WTC11 (cell line): Measurements from ENCODE around the gene PSMG1. TPM values are rescaled to one million over a fixed set of nuclear protein-coding genes. Genes with fewer than 3 reads are reported as not detected.

ENCODE experiments used
- ATAC-seq: fragments of 200-7000 bp; cut with Tn5 transposase; 2 replicates; pipeline ENCODE4 v1.10.0; 2021; ENCODE audit warnings: mild to moderate bottlenecking, moderate library complexity
- CTCF ChIA-PET: fragments of 300-600 bp; sonication (Branson Sonifier 250); formaldehyde crosslinking; loops from one replicate; lab custom pipeline; 2021; ENCODE audit warnings: antibody characterized with exemption; lab: Charles Lee
- POLR2A ChIA-PET: fragments of 350-600 bp; sonication (Branson Sonifier 250); formaldehyde crosslinking; loops from one replicate; lab custom pipeline; 2021; ENCODE audit warnings: antibody characterized with exemption; lab: Charles Lee
- DNase-seq: peaks from one replicate; pipeline ENCODE4 v3.0.0; 2021; ENCODE audit warnings: low spot score
- H3K27ac Mint-ChIP-seq: 2 replicates; pipeline ENCODE4 v1.8.0; 2021; ENCODE audit warnings: mixed read lengths
- H3K27me3 Mint-ChIP-seq: 2 replicates; pipeline ENCODE4 v1.8.0; 2021; ENCODE audit warnings: low read depth, mild to moderate bottlenecking, moderate library complexity, mixed read lengths
- H3K36me3 Mint-ChIP-seq: 2 replicates; pipeline ENCODE4 v1.8.0; 2021; ENCODE audit warnings: mixed read lengths
- H3K4me1 Mint-ChIP-seq: 2 replicates; pipeline ENCODE4 v1.8.0; 2022; ENCODE audit warnings: mixed read lengths
- H3K4me3 Mint-ChIP-seq: 2 replicates; pipeline ENCODE4 v1.8.0; 2021; ENCODE audit warnings: mild to moderate bottlenecking, moderate library complexity, mixed read lengths
- H3K9me3 Mint-ChIP-seq: 2 replicates; pipeline ENCODE4 v1.8.0; 2021; ENCODE audit warnings: mixed read lengths
- ATF1 ChIP-seq: sonication (generic); formaldehyde crosslinking; IDR thresholded peaks from 2 replicates; pipeline ENCODE4 v1.8.1; 2023; ENCODE audit warnings: mild to moderate bottlenecking, moderate library complexity, missing genetic modification reagents
- ATF3 ChIP-seq: sonication (generic); formaldehyde crosslinking; conservative IDR thresholded peaks from 2 replicates; pipeline ENCODE4 v1.8.1; 2022; ENCODE audit warnings: mild to moderate bottlenecking, missing genetic modification reagents
- CTCF ChIP-seq: fragments of 200-600 bp; IDR thresholded peaks from 2 replicates; pipeline ENCODE4 v1.8.0; 2022; ENCODE audit warnings: antibody characterized with exemption
- EMX1 ChIP-seq: fragments of 250-450 bp; sonication (Bioruptor Pico); IDR thresholded peaks from 2 replicates; pipeline ENCODE4 v1.8.0; 2021; ENCODE audit warnings: mild to moderate bottlenecking
- FOXJ3 ChIP-seq: sonication (generic); formaldehyde crosslinking; IDR thresholded peaks from 2 replicates; pipeline ENCODE4 v1.9.0; 2021; ENCODE audit warnings: missing genetic modification reagents, mild to moderate bottlenecking, borderline replicate concordance
- FOXK1 ChIP-seq: sonication (generic); formaldehyde crosslinking; IDR thresholded peaks from 2 replicates; pipeline ENCODE4 v1.8.0; 2022; ENCODE audit warnings: mild to moderate bottlenecking, moderate library complexity, missing genetic modification reagents
- FOXP1 ChIP-seq: sonication (generic); formaldehyde crosslinking; IDR thresholded peaks from 2 replicates; pipeline ENCODE4 v1.8.0; 2022; ENCODE audit warnings: missing genetic modification reagents, mild to moderate bottlenecking, moderate library complexity, borderline replicate concordance
- GRHL2 ChIP-seq: fragments of 250-450 bp; sonication (Bioruptor Pico); IDR thresholded peaks from 2 replicates; pipeline ENCODE4 v1.8.0; 2022; ENCODE audit warnings: mild to moderate bottlenecking, moderate library complexity; ENCODE audit not compliant: insufficient replicate concordance, severe bottlenecking
- GTF2I ChIP-seq: fragments of 250-450 bp; sonication (Bioruptor Pico); conservative IDR thresholded peaks from 2 replicates; pipeline ENCODE4 v1.4.0; 2021; ENCODE audit warnings: mild to moderate bottlenecking
- IRF1 ChIP-seq: sonication (generic); formaldehyde crosslinking; IDR thresholded peaks from 2 replicates; pipeline ENCODE4 v1.8.0; 2023; ENCODE audit warnings: missing genetic modification reagents
- IRF2 ChIP-seq: sonication (generic); formaldehyde crosslinking; IDR thresholded peaks from 2 replicates; pipeline ENCODE4 v1.8.0; 2022; ENCODE audit warnings: low read depth, missing genetic modification reagents, borderline replicate concordance
- MXD4 ChIP-seq: fragments of 250-450 bp; sonication (Bioruptor Pico); IDR thresholded peaks from 2 replicates; pipeline ENCODE4 v1.8.0; 2021; ENCODE audit warnings: mild to moderate bottlenecking, moderate library complexity, borderline replicate concordance
- NFATC4 ChIP-seq: fragments of 250-450 bp; sonication (Bioruptor Pico); IDR thresholded peaks from 2 replicates; pipeline ENCODE4 v1.9.0; 2021; ENCODE audit warnings: mild to moderate bottlenecking
- NFYB ChIP-seq: sonication (generic); formaldehyde crosslinking; conservative IDR thresholded peaks from 2 replicates; pipeline ENCODE4 v1.8.0; 2022; ENCODE audit warnings: low read depth, missing genetic modification reagents
- RORB ChIP-seq: fragments of 250-450 bp; sonication (Bioruptor Pico); IDR thresholded peaks from 2 replicates; pipeline ENCODE4 v1.9.0; 2021; ENCODE audit warnings: mild to moderate bottlenecking
- SOX15 ChIP-seq: fragments of 250-450 bp; sonication (Bioruptor Pico); IDR thresholded peaks from 2 replicates; pipeline ENCODE4 v1.9.0; 2021; ENCODE audit warnings: mild to moderate bottlenecking
- ZBTB21 ChIP-seq: sonication (generic); formaldehyde crosslinking; IDR thresholded peaks from 2 replicates; pipeline ENCODE4 v1.8.1; 2023; ENCODE audit warnings: mild to moderate bottlenecking, missing genetic modification reagents, borderline replicate concordance
- ZBTB43 ChIP-seq: sonication (generic); formaldehyde crosslinking; IDR thresholded peaks from 2 replicates; pipeline ENCODE4 v1.8.1; 2023; ENCODE audit warnings: mild to moderate bottlenecking, missing genetic modification reagents
- ZNF317 ChIP-seq: sonication (generic); formaldehyde crosslinking; IDR thresholded peaks from 2 replicates; pipeline ENCODE4 v1.8.1; 2023; ENCODE audit warnings: low read depth, mild to moderate bottlenecking, moderate library complexity, missing genetic modification reagents, borderline replicate concordance
- ZNF423 ChIP-seq: fragments of 250-450 bp; sonication (Bioruptor Pico); IDR thresholded peaks from 2 replicates; pipeline ENCODE4 v2.1.2; 2022; ENCODE audit warnings: mild to moderate bottlenecking, moderate library complexity
- ZNF512 ChIP-seq: sonication (generic); formaldehyde crosslinking; IDR thresholded peaks from 2 replicates; pipeline ENCODE4 v1.8.1; 2022; ENCODE audit warnings: missing genetic modification reagents, borderline replicate concordance
- total RNA-seq: library from RNA; stranded (reverse); gene quantifications from 3 replicates; pipeline ENCODE4 v1.2.3, GENCODE V29; 2021

The PSMG1 gene
- total RNA-seq, 1 experiment from 2014 or later, result 70.4 TPM

- Mint-ChIP-seq H3K4me3 (no peak overlapping the region), H3K9me3 (peaks cover 15% of the 10 kb centered on the region), H3K4me1 (peaks cover 5% of the 10 kb centered on the region), H3K27ac (no peak overlapping the region), H3K36me3 (no peaks in the 10 kb centered on the region), H3K27me3 (no peaks in the 10 kb centered on the region; the same call in 1 of the 2 replicates)
- ChIA-PET CTCF (no interaction called here), POLR2A (no interaction called here)
- ATAC-seq (no peak), DNase-seq (no peak)
- TF ChIP-seq NFYB (no peak), SOX15 (no peak), EMX1 (CRISPR knock-in tag) (no peak), IRF1 (CRISPR knock-in tag) (no peak), ZBTB43 (CRISPR knock-in tag) (no peak), FOXK1 (CRISPR knock-in tag) (no peak)
Measured at GRCh38 chr21:39142972-39143371, 40.3 kb downstream of the PSMG1 start.

- DNase-seq (no peak), ATAC-seq (no peak)
- no peak overlapping the region for H3K27ac Mint-ChIP-seq
- no peaks in the 10 kb centered on the region for H3K36me3 Mint-ChIP-seq
- ChIA-PET CTCF (interaction anchor here (1.4 kb wide), 1 partner anchor 45 kb away, joined by 5 read pairs; no protein-coding TSS in a partner anchor), POLR2A (no interaction called here)
- no peak overlapping the region for H3K4me3 Mint-ChIP-seq
- TF ChIP-seq NFATC4, result no peak
- no peak for TF ChIP-seq GRHL2
- no peak for TF ChIP-seq MXD4 (CRISPR knock-in tag)
- TF ChIP-seq ATF3 (CRISPR knock-in tag), result no peak
- no peak for TF ChIP-seq ZNF512
- TF ChIP-seq ZBTB21 (CRISPR knock-in tag), result no peak
- TF ChIP-seq ZNF317 (CRISPR knock-in tag), result no peak
- TF ChIP-seq RORB (CRISPR knock-in tag), result no peak
- TF ChIP-seq CTCF, result no peak
- no peak for TF ChIP-seq ZNF423 (CRISPR knock-in tag)
- no peak for TF ChIP-seq IRF1 (CRISPR knock-in tag)
- no peak for TF ChIP-seq FOXJ3
- no peak for TF ChIP-seq ATF1
- TF ChIP-seq FOXP1 (CRISPR knock-in tag), result no peak
- TF ChIP-seq GTF2I, result no peak
- TF ChIP-seq IRF2 (CRISPR knock-in tag), result no peak
- peaks cover 13% of the 10 kb centered on the region for H3K4me1 Mint-ChIP-seq
- H3K9me3 Mint-ChIP-seq, result peaks cover 15% of the 10 kb centered on the region
- H3K27me3 Mint-ChIP-seq, result no peaks in the 10 kb centered on the region; the same call in 1 of the 2 replicates
Measured at GRCh38 chr21:39141502-39141901, 41.7 kb downstream of the PSMG1 start.
